ENCODE results near the gene SCAPER. TPM values are rescaled to one million over a fixed set of nuclear protein-coding genes. Genes with fewer than 3 reads are reported as not detected.

The SCAPER gene
- total RNA-seq, 1 donor, result 9.1 TPM

GRCh38 chr15:76932135-76932966, 27.2 kb upstream of the SCAPER start:
- DNase-seq (ENCODE audit: low read depth), result peak; percentile 10
- TF ChIP-seq CTCF (IDR thresholded peaks at IDR 0.05; ENCODE audit: insufficient read depth, low read depth, low read length), result no peak
- peak overlapping the region; percentile 79 for H3K4me3 ChIP-seq (ENCODE audit: low read depth, low read length)

DNA sequence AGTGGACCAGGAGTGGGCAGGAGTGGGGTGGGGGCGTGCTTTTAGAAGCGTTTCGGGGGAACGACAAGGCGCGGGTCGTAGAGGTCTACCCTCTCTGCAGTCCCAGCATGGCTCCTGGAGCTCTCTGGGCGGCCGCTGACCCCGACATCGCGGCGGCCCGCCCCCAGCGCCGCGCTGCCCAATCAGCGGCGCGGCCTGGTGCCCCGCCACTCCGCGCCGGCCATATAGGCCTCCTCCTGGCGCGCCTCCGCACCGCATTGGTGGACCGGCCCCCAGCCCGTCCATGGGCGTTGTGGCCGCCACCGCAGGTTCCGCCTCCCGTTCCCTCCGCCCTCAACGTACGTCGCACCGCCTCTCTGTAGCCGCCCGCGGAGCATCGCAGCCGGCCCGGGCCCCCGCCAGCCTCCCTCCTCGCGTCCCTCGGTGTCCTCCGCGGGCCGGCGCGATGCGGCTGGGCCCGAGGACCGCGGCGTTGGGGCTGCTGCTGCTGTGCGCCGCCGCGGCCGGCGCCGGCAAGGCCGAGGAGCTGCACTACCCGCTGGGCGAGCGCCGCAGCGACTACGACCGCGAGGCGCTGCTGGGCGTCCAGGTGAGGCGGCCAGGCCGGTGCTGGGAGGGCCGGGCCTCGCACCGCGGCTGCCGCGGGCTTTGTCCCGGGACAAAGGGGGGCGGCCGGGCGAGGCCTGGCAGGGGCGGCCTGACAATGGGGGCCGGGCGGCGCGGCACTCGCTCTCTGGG, 26.4 kb upstream of the SCAPER start, which contains the start of gene RCN2:
Gene RCN2 (plus strand): TSS at position 353 of the 738 bp plus-strand sequence. CDS start 93 bp downstream, at position 446.
- DNase-seq (ENCODE audit: low read depth), result peak; percentile 93
- H3K4me3 ChIP-seq (ENCODE audit: low read depth, low read length), result peak within 1 kb of the TSS; percentile 79
- TF ChIP-seq CTCF (IDR thresholded peaks at IDR 0.05; ENCODE audit: insufficient read depth, low read depth, low read length), result no peak

DNA sequence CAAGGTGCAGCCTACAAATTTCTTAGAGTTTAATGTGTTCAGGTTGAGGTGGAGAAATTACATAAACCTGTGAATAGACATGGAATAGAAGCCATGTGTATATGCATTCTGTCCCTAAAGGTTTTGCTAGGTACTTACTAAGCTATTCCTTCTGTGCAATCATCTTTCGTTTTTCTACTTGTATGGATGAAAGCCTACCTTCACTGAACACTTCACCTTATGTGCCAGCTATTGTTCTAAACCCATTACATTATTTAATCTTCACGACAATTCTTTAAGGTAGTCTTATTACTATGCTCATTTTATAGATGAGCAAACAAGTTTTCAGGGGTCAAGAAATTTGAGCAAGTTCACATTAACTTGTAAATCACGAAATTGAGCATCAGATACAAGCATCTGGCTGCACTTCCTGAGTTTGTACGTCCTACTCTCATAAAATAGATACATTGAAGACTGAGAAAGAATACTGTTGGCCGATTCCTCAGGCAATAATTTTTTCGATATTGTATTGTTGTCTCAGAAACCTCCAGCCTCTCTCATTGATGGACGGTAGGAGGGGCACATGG, 25.8 kb upstream of the SCAPER start:
- no peak for TF ChIP-seq CTCF (IDR thresholded peaks at IDR 0.05; ENCODE audit: insufficient read depth, low read depth, low read length)
- H3K4me3 ChIP-seq (ENCODE audit: low read depth, low read length), result peak overlapping the region; percentile 67
- DNase-seq (ENCODE audit: low read depth), result no peak

- no peak for TF ChIP-seq CTCF (IDR thresholded peaks at IDR 0.05; ENCODE audit: insufficient read depth, low read depth, low read length)
- no peak overlapping the region for H3K4me3 ChIP-seq (ENCODE audit: low read depth, low read length)
- DNase-seq (ENCODE audit: low read depth), result no peak
Measured at GRCh38 chr15:76929011-76929760, 24.0 kb upstream of the SCAPER start.

DNA sequence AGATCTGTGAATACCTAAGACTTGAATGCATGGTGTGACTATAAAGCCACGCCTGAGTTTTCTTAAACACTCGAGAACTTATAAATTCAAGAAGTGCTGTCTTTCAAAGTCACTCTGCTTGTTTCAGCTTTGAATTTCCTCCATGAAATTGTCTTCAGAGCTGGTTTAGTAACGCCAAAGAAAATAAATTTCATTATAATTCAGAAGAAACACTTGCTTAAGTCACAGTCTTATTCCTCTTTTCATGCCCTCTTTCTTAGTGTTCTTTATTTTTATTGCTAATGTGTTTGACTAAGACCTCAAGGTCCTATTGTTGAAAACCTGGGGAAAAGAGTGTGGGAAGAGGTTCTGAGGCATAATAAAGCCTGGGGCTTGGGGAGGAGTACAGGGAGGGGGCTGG, 23.1 kb upstream of the SCAPER start:
- H3K4me3 ChIP-seq (ENCODE audit: low read depth, low read length), result no peak overlapping the region
- DNase-seq (ENCODE audit: low read depth), result no peak
- no peak for TF ChIP-seq CTCF (IDR thresholded peaks at IDR 0.05; ENCODE audit: insufficient read depth, low read depth, low read length)

DNA sequence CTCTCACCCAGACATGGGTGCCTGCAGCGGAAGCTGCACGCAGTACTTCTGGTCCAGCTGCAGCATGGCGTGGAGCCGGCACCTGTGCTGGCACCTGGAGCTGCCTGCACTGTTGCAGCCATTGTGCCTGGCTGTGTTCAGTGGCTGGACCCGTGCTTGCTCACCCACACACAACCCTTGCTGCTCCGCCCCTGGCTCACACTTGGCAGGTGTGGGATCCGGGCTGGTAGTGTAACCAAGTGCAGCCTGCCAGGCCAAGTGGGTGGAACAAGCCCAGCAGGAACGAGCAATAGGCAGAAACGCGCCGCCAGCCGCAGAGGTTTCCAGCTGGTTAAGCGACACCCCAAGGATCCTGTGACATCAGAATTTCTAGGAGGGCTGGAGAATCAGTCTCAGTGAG, 11.2 kb upstream of the SCAPER start:
- DNase-seq (ENCODE audit: low read depth), result no peak
- TF ChIP-seq CTCF (IDR thresholded peaks at IDR 0.05; ENCODE audit: insufficient read depth, low read depth, low read length), result no peak
- H3K4me3 ChIP-seq (ENCODE audit: low read depth, low read length), result no peak overlapping the region
